Fibroblast of lung (primary cell): Measurements from ENCODE around the gene SNX30.

ENCODE experiments used
- EZH2 ChIP-seq: IDR thresholded peaks from 2 replicates; pipeline ENCODE4 v1.5.1; 2012; ENCODE audit warnings: low read length, control low read depth, mild to moderate bottlenecking; ENCODE audit errors: missing control alignments
- TF ChIP-seq, protein P1 (sequence below), 2 donors: IDR thresholded peaks in 1 of 2; conservative IDR thresholded peaks in 1 of 2; 1 replicate in 1 of 2; 2 replicates in 1 of 2; pipeline ENCODE4 v1.5.1; 2011 to 2012; ENCODE audit warnings: low read length in 2 of 2, control low read depth in 1 of 2, inconsistent platforms in 1 of 2, low read depth in 1 of 2, mild to moderate bottlenecking in 1 of 2

DNA sequence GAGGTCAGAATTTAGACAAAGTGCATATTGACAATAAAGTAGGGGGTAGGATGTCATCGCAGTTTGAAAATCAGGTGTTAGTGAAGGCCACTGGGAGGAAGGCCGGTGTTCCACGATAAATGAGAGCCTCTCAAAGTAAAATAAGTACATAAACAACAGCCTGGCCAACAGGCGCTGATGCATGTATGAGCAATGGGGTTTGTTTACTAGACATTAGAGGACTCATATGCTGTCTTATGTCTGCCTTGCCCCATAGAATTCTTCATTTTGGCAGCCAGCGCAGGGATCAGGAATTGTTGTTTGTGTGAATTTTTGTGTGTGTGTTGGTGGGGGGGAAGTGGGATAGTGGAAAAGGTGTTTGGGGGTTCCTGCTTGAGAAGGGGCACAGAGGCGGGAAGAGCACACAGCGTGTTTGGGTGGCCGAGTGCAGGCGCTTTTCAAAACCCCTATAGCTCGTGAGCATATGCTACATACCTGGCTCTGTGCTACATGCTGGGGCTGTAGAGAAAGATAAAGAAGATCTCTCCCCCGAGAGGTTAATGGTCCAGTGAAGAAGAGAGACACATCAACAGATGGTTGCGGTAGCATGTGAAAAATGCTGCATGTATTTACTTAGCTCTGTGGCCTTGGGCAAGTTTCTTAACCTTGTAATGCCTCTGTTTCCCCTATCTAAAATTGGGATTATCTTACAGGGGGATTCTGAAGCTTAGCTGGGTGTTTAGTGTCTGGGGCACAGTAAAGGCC, 11.5 kb downstream of the SNX30 start:
- TF ChIP-seq, protein P1, sequence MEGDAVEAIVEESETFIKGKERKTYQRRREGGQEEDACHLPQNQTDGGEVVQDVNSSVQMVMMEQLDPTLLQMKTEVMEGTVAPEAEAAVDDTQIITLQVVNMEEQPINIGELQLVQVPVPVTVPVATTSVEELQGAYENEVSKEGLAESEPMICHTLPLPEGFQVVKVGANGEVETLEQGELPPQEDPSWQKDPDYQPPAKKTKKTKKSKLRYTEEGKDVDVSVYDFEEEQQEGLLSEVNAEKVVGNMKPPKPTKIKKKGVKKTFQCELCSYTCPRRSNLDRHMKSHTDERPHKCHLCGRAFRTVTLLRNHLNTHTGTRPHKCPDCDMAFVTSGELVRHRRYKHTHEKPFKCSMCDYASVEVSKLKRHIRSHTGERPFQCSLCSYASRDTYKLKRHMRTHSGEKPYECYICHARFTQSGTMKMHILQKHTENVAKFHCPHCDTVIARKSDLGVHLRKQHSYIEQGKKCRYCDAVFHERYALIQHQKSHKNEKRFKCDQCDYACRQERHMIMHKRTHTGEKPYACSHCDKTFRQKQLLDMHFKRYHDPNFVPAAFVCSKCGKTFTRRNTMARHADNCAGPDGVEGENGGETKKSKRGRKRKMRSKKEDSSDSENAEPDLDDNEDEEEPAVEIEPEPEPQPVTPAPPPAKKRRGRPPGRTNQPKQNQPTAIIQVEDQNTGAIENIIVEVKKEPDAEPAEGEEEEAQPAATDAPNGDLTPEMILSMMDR (conservative IDR thresholded peaks at IDR 0.05 in 1 of 2, IDR thresholded peaks at IDR 0.05 in 1 of 2; ENCODE audit: low read depth in 1 of 2, low read length in 2 of 2), result no peak
- TF ChIP-seq EZH2, result no peak
